Measurements from ENCODE around the gene MRPL52.

MRPL52 gene

GRCh38 chr14:22872033-22872832 lies 42.5 kb downstream of the MRPL52 start:
- Histone ChIP-seq H3K4me2 (ENCODE audit: insufficient read depth, low read length) (peak overlapping the region; percentile 67), H3K79me2 (ENCODE audit: insufficient read depth, low read length) (no peaks in the 10 kb centered on the region), H3K9ac (ENCODE audit: low read depth, low read length) (peak overlapping the region; percentile 64), H2AFZ (ENCODE audit: low read depth, low read length) (peak overlapping the region; percentile 78), H4K20me1 (ENCODE audit: insufficient read depth, low read length) (peaks cover 24% of the 10 kb centered on the region), H3K4me3 (ENCODE audit: low read depth in 1 of 2, low read length in 2 of 2) (peak overlapping the region; percentile 51 to 62; a peak in 3 of 4 replicates), H3K27me3 (ENCODE audit: insufficient read depth, low read length, poor library complexity) (no peaks in the 10 kb centered on the region), H3K27ac (ENCODE audit: low read length) (peak overlapping the region; percentile 81; the same call in 1 of the 2 replicates), H3K36me3 (ENCODE audit: insufficient read depth, low read length) (peaks cover 8% of the 10 kb centered on the region; the same call in 1 of the 2 replicates), H3K9me3 (ENCODE audit: insufficient read depth, low read length, severe bottlenecking) (no peaks in the 10 kb centered on the region), H3K4me1 (ENCODE audit: insufficient read depth, low read length) (peaks cover 24% of the 10 kb centered on the region)
- ATAC-seq (ENCODE audit: insufficient read depth, low read depth), result peak; percentile 54
- DNase-seq, result peak; percentile 55
- TF ChIP-seq EZH2 (IDR thresholded peaks at IDR 0.05; ENCODE audit: borderline replicate concordance, low read depth, low read length, severe bottlenecking), result no peak
- peak; percentile 88 for TF ChIP-seq CTCF (IDR thresholded peaks at IDR 0.05; ENCODE audit: borderline replicate concordance, extremely low read depth, low read length, poor library complexity, severe bottlenecking)

GRCh38 chr14:22872833-22873520 lies 43.3 kb downstream of the MRPL52 start:
- DNase-seq (no peak), ATAC-seq (ENCODE audit: insufficient read depth, low read depth) (no peak)
- TF ChIP-seq CTCF (IDR thresholded peaks at IDR 0.05; ENCODE audit: borderline replicate concordance, extremely low read depth, low read length, poor library complexity, severe bottlenecking) (no peak), EZH2 (IDR thresholded peaks at IDR 0.05; ENCODE audit: borderline replicate concordance, low read depth, low read length, severe bottlenecking) (no peak)
- peaks cover 8% of the 10 kb centered on the region; the same call in 1 of the 2 replicates for H3K36me3 ChIP-seq (ENCODE audit: insufficient read depth, low read length)
- peak overlapping the region; percentile 64; the same call in 1 of the 2 replicates for H3K9ac ChIP-seq (ENCODE audit: low read depth, low read length)
- H3K27ac ChIP-seq (ENCODE audit: low read length), result no peak overlapping the region; the same call in 1 of the 2 replicates
- peak overlapping the region; percentile 67 for H3K4me2 ChIP-seq (ENCODE audit: insufficient read depth, low read length)
- peaks cover 24% of the 10 kb centered on the region for H4K20me1 ChIP-seq (ENCODE audit: insufficient read depth, low read length)
- no peaks in the 10 kb centered on the region for H3K27me3 ChIP-seq (ENCODE audit: insufficient read depth, low read length, poor library complexity)
- H3K9me3 ChIP-seq (ENCODE audit: insufficient read depth, low read length, severe bottlenecking), result no peaks in the 10 kb centered on the region
- peak overlapping the region in 1 of 2 experiments; percentile 62; a peak in 2 of 4 replicates for H3K4me3 ChIP-seq (ENCODE audit: low read depth in 1 of 2, low read length in 2 of 2)
- no peak overlapping the region for H2AFZ ChIP-seq (ENCODE audit: low read depth, low read length)
- H3K4me1 ChIP-seq (ENCODE audit: insufficient read depth, low read length), result peaks cover 24% of the 10 kb centered on the region
- H3K79me2 ChIP-seq (ENCODE audit: insufficient read depth, low read length), result no peaks in the 10 kb centered on the region

- Histone ChIP-seq H3K79me2 (ENCODE audit: insufficient read depth, low read length) (no peaks in the 10 kb centered on the region), H3K27ac (ENCODE audit: low read length) (no peak overlapping the region), H3K9ac (ENCODE audit: low read depth, low read length) (no peak overlapping the region), H4K20me1 (ENCODE audit: insufficient read depth, low read length) (peaks cover 35% of the 10 kb centered on the region), H3K27me3 (ENCODE audit: insufficient read depth, low read length, poor library complexity) (peaks cover 6% of the 10 kb centered on the region), H3K4me1 (ENCODE audit: insufficient read depth, low read length) (peaks cover 24% of the 10 kb centered on the region), H3K4me2 (ENCODE audit: insufficient read depth, low read length) (no peak overlapping the region), H3K4me3 (ENCODE audit: low read depth in 1 of 2, low read length in 2 of 2) (no peak overlapping the region), H3K36me3 (ENCODE audit: insufficient read depth, low read length) (peaks cover 8% of the 10 kb centered on the region; the same call in 1 of the 2 replicates), H2AFZ (ENCODE audit: low read depth, low read length) (no peak overlapping the region), H3K9me3 (ENCODE audit: insufficient read depth, low read length, severe bottlenecking) (no peaks in the 10 kb centered on the region)
- DNase-seq, result no peak
- ATAC-seq (ENCODE audit: insufficient read depth, low read depth), result no peak
- no peak for TF ChIP-seq CTCF (IDR thresholded peaks at IDR 0.05; ENCODE audit: borderline replicate concordance, extremely low read depth, low read length, poor library complexity, severe bottlenecking)
- no peak for TF ChIP-seq EZH2 (IDR thresholded peaks at IDR 0.05; ENCODE audit: borderline replicate concordance, low read depth, low read length, severe bottlenecking)
These were observed 45.5 kb downstream of the MRPL52 start for GRCh38 chr14:22875003-22875747.
